SKM-1 (cell line): ENCODE measurements around the gene EPDR1.
"Not testable (repeated sequence)": the region's sequence is repeated elsewhere in the genome, so short reads cannot be mapped to it uniquely, and the experiment has no call there.

Source experiments
- DNase-seq: peaks from one replicate; lab custom pipeline; 2025; ENCODE audit not compliant: unreplicated experiment; lab: John Stamatoyannopoulos, UW

The EPDR1 gene

DNA sequence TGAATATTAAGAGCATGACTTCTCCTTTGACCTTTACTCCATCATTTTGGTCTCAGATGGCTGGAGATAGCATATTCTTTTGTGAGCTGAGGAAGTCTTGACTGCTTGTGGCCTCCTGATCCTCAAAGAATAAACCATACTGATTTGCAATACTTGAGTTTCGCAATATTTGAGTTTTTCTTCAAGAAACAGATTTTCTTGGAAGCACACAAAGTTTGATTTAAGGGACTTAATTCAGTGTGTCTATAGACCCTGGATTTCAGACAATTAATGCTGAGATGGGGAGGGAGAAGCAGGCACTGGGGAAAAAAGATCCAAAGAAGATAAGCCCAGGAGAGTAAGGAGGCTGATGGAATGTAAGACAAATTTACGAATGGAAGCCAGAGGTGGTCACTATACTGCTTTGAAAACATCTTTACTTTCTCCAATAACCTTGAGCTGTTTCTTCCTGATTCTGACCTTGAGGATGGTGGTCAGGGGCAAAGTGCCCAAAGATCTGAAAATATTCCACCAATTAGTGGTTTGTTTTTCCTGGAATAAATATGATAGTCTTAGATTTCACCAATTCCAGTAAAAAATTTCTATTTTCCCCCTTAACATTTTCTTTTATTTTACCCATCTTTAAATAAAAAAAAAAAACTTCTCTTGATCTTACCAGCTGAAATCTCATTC lies 7.5 kb downstream of the EPDR1 start:
- DNase-seq = no peak

GRCh38 chr7:37928878-37929277 lies 8.4 kb downstream of the EPDR1 start:
- no peak for DNase-seq

- no peak for DNase-seq
Measured at GRCh38 chr7:37930226-37930948, 9.9 kb downstream of the EPDR1 start.

DNA sequence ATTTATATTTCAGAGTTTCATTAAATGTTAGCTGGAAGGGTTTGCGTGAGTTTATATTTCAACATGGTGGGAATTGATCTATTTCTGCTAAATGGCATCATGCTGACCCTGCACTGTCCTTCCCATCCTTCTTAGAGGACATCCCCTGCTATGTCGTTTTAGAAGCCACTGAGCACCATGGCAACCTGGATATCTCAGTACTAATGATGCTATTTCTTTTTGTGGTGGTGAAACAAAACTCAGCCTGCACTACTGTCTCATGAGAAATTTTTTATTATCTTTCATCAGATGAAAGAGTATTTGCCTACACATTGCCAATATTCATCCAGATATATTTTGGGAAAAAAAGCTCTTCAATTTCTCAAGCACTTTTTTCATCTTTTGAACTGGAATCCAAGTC lies 12.1 kb downstream of the EPDR1 start:
- DNase-seq = no peak

DNA sequence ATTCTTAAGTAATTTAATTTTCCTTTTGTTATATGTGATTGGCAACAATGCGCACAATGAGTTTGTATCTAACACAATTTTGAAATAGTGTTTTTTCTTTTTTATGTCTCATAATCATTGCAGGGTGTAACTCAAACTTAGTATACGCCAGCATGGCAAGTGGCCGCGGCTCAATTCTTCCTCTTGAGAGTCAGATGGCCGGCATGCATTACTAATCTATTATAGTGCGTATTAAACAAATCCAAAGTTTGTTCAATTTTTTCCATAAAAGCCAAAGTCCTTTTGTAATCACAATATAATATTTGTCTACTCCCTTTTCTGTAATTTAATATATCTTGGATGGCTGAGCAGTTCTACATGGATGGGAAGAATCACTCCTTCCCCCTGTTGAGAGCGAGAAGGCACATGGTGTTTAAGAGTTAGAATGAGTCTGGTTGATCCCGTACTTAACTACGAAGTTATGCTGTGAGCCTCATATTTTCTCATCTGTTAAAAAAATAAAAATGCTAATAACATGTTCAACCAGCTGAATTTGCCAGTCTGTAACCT lies 12.7 kb downstream of the EPDR1 start:
- no peak for DNase-seq

DNA sequence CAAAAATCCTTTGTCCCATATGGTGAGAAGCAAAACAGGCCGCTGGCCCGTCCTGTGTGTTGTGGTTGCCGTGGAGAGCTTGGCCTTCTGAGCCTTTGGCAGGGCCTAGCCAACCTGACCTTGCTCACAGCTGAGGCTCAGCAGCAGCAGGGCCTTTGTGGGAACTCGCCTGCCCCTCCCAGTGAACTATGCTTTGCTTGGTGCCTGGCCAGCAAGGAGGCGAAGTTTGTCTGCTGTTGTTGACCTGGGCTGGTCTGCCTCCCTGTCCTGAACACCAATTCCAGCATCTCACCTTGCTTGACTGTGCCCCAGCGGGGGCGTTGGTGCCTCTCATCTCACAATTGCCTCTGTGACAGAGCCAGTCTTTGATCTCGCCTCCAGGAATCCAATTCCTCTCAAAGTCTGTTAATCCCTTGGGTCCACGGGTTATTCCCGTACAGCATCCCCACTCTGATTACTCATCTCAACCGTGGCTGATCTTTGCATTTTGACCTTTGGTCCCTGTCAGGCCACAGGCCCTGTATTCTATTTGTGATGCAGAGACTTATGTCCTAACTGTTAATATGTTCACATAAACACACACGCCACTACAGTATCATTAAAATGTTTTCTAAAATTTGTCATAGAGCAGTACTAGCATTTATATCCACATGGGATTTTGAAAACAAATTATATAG lies 22.6 kb downstream of the EPDR1 start:
- DNase-seq = no peak

DNA sequence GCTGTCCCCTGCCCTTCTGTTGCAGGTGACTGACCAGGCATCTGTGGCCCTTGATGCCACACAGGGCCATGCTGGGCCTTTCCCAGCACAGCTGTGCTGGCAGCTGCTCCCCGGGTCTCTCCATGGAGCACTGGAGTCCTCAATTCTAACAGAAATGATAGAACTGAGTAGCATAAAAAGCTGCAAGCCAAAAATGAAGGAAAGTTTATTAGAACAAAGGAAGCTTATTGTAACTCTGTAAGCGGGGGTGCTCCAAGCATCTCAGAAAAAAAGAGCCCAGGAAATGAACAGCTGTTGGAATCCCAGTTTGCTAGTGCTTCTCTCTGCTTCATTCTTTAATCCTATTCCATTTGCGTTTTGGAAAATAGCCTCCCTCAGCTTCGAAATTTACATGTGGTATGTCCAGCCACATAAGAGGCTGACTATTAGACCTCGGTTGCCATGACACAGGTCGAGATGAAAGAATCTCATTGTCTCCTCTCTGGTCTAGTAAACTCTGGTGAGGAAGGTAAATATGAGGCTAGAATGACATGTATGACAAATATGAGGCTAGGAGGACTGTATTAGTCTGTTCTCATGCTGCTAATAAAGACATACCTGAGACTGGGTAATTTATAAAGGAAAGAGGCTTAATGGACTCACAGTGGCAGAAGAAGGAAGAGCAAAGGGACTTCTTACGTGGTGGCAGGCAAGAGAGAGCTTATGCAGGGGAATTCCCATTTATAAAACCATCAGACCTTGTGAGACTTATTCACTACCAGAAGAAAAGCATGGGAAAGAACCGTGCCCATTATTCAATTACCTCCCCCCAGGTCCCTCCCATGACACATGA lies 23.7 kb downstream of the EPDR1 start:
- no peak for DNase-seq

DNA sequence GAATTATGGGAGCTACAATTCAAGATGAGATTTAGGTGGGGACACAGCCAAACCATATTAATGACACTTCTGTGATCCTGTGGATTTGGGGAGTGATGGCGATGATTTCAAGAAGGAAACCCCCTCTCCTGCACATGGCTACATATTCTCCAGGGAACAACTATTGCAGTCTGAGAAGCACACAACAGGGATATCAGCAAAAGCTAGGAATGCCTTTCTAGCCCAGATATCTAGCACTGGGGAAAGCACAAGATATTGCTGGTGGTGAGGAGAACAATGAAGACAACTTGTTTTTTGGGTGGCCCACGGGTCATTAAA lies 24.3 kb downstream of the EPDR1 start:
- no peak for DNase-seq

DNA sequence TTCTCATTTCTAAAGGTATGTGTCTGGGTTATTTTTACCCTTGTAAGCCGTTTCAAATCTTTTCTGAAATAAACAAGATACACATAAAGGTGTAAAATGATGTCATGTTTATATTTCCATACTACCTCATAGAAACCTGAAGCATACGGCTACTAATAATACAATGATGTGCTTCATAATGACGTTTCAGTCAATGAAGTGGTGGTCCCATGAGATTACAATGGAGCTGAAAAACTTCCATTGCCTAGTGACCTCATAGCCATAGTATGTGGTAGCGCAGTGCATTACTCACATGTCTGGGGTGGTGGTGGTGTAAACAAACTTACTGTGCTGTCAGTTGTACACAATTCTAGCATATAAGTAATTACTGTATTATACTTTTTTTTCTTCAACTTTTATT lies 24.9 kb downstream of the EPDR1 start:
- DNase-seq = no peak

DNA sequence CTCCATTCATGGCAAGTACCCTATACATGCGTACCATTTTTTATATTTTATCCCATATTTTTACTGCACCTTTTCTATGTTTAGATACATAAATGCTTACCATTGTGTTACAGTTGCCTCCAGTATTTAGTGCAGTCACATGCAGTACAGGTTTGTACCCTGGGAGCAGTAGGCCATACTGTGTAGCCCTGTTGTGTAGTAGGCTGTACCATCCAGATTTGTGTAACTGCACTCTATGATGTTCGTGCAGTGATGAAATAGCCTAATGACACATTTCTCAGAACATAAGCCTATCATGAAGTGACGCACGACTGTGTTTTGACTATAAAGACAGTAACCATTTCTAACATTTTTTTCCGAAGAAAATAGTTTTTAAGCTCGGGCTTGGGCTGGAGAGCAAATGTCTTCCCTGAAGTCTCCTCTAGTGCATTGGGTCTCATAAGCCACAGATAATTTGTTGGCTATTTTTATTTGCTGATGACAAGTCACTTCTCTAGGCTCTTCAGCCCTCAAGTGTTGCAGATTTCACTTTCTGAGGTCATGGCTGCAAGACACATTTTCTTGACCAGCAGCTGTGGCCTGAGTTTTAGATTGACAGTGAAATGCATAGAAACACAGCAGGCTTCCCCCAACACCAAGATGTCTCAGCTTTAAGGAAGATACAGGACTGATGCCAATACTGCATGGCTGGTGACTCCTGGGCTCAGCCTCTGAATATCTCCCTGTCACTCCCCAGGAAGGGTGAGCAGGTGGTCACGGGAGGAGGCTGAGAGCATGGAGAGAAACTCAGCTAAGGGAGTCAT lies 26.9 kb downstream of the EPDR1 start:
- DNase-seq = no peak

DNA sequence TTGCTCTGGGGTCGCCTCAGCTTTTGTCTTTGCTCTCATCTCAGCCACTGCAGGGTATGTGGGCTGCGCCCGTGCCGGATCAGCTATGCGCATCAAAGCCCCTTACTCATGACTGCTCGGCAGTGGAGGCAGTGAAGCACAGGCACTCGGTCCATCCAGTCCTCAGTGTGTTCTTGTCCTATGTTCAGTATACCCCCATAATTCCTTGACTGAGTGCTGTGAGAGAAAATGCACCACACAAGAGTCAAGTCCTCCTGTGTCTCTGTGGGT lies 27.4 kb downstream of the EPDR1 start:
- DNase-seq = no peak

- peak; percentile 76 for DNase-seq
Measured at GRCh38 chr7:37952240-37952639, 31.8 kb downstream of the EPDR1 start.

- DNase-seq = not testable (repeated sequence)
Measured at GRCh38 chr7:37954217-37954616, 33.8 kb downstream of the EPDR1 start.

DNA sequence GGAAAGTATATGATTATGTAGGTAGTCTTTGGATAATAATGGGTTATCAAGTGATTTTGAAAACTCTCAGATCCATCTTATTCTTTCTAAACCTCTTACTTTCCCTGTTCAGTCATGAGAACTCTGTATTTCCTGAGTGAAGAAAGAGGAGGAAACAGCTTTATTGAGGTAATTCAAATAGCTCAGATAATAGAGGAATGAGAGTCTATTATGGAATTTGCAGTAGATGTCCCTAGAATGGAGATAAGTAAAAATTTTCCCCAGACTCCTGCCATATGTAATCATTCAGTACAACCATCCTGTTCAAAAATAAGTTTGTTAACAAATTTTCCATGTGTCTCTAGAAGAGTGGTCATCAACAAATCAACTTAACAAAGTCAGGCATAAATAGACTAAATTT lies 36.4 kb downstream of the EPDR1 start:
- DNase-seq = no peak

DNA sequence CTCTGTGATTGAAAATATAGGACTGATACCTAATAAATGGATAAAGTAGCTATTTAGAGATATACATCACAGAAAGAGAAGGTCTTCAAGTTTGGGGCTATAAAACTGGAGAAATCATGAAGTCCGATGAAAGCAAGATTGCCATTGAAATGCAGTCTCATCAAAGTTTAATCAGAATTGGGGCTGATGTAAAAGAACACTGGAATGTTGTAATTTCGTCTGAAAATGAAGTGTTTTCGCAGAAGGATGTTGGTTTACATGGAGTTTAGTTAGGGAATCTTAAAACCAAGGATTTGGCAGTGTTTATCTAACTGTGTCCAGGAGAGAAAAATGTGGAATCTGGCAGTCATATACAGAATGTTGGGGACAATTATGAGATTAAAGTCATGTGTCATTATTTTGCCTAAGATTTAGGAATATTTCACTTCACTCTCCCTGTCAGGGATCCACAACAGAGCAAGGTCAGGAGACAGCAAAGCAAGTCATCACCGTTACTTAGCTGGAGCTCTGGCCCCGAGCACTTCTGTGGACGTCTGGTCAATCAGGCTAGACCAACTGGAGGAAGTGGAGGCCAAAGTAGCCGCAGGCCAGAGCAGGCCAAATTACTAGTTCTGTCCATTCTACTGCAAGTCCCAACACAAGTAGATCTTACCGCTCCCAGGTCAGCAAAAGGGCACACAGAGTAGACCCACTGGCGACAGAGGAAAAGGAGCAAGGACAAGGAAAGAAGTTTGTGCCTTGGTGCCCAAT lies 37.0 kb downstream of the EPDR1 start:
- DNase-seq = no peak

DNA sequence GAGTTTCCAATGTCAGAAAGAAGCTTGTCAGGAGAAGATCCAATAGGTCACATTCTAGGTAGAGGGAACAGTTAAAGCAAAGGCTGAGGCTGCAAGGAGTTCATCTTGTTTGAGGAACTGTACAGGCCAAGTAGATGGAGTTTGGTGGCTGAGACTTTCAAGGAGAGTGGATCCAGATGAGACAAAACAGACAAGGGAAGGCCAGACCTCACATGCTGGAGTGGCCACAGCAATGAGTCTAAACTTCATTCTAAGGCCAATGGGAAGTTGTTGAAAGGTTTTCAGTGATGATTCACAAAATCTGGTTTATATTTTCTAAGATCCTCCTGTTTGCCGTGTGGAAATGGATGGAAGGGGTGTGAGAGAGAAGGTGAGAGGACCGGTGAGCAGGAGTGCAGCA lies 40.0 kb downstream of the EPDR1 start:
- no peak for DNase-seq

- DNase-seq = no peak
Measured at GRCh38 chr7:37961251-37961650, 40.8 kb downstream of the EPDR1 start.

DNA sequence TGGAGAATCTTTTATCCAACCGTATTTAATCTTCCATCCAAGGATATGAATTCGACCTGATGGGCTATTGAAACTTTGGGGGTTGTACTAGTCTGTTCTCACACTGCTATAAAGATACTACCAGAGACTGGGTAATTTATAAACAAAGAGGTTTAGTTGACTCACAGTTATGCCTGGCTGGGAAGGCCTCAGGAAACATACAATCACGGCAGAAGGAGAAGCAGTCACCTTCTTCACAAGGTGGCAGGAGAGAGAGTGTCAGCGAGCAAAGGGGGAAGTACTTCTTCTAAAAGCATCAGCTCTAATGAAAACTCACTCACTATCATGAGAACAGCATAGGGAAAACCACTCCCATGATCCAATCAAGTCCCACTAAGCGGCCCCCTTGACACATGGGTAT lies 43.8 kb downstream of the EPDR1 start:
- no peak for DNase-seq

DNA sequence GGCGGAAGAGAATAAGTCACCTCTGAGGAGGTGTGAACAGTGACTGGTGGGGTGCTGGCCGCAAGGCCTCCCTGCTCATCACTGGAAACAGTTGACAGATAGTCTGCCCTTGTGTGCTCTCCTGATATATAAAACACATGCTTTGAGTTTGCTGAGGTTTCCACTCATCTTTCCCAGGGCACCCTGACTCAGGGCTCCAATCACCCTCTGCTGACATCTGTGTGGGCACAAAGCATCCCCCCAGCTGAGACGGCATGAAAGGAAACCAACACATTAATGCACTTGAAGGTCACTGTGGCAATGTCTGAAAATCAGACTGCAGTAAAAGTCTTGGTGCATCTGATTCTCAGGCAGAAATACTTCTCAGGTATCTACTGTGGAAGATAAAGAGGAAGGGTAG lies 49.8 kb downstream of the EPDR1 start:
- no peak for DNase-seq

GRCh38 chr7:37971491-37971890 lies 51.1 kb downstream of the EPDR1 start:
- DNase-seq = no peak
